Measurements from ENCODE around the gene UNC45B. TPM values are rescaled to one million over a fixed set of nuclear protein-coding genes. Genes with fewer than 3 reads are reported as not detected.

Gene UNC45B
- total and polyA plus RNA-seq, 2 of the 4 experiments (the other 2 are of a cell fraction) = not detected

DNA sequence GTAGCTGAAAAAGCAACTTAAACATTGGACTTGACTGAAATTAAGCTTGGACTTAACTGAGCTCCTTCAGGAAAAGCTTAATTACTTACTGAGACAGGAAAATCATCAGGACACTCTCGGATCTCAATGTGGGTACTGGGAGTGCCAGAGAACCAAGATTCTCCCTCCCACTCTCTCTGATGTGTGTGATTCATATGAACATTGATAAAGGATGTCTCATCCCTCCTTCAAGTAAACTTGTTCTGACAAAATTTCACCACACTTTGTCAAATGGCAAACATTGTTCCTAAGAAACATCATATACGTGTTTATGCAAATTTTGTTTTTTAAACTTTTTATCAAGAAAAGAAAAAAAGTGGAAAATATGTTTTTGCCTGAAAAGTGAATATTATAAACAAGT is 91.2 kb downstream of the UNC45B start:
- Histone ChIP-seq H3K14ac (replicated peaks; ENCODE audit: low read depth, low read length) (no peak overlapping the region), H4K20me1 (ENCODE audit: insufficient read depth, low read length) (no peaks in the 10 kb centered on the region; the same call in 1 of the 2 replicates), H3K9me3 (ENCODE audit: control insufficient read depth, insufficient read depth, low read length) (no peaks in the 10 kb centered on the region; the same call in 1 of the 2 replicates), H2BK20ac (ENCODE audit: low read depth, low read length) (no peak overlapping the region), H3K4me1 (ENCODE audit: control insufficient read depth, insufficient read depth, low read length) (peaks cover 5% of the 10 kb centered on the region), H3K36me3 (ENCODE audit: control insufficient read depth, insufficient read depth, low read length) (no peaks in the 10 kb centered on the region), H3K27ac (ENCODE audit: insufficient read depth, low read length) (no peak overlapping the region), H4K8ac (ENCODE audit: low read depth in 2 of 2, low read length in 2 of 2) (no peak overlapping the region), H3K4me2 (ENCODE audit: low read depth, low read length) (peak overlapping the region; percentile 39; the same call in 1 of the 2 replicates), H3K9ac (ENCODE audit: low read depth, low read length) (no peak overlapping the region), H3K56ac (ENCODE audit: extremely low read depth, insufficient read depth, low read length) (no peak overlapping the region), H3K4ac (ENCODE audit: low read depth, low read length) (no peak overlapping the region), H3K18ac (ENCODE audit: low read depth, low read length) (no peak overlapping the region), H2BK5ac (ENCODE audit: low read depth, low read length, poor library complexity, severe bottlenecking) (no peak overlapping the region), H3K23ac (ENCODE audit: low read depth, low read length) (no peak overlapping the region), H2BK15ac (ENCODE audit: low read depth, low read length) (no peak overlapping the region), H2AFZ (replicated peaks; ENCODE audit: low read length, poor library complexity) (no peak overlapping the region), H3K9me1 (ENCODE audit: insufficient read depth, low read length) (peaks cover 4% of the 10 kb centered on the region; the same call in 1 of the 2 replicates), H2AK9ac (replicated peaks; ENCODE audit: low read depth, low read length, poor library complexity) (no peak overlapping the region), H4K5ac (ENCODE audit: low read depth, low read length) (no peak overlapping the region), H2BK120ac (ENCODE audit: low read depth, low read length) (no peak overlapping the region), H3K27me3 (ENCODE audit: control insufficient read depth, insufficient read depth, low read length) (no peaks in the 10 kb centered on the region), H3K79me1 (ENCODE audit: low read depth in 1 of 2, low read length in 2 of 2) (peaks cover 5 to 16% of the 10 kb centered on the region in 2 experiments; a peak in 3 of 4 replicates), H2AK5ac (ENCODE audit: low read depth, low read length) (no peak overlapping the region), H3K4me3 (ENCODE audit: insufficient read depth, low read depth, low read length) (no peak overlapping the region), H4K91ac (ENCODE audit: insufficient read depth, low read depth, low read length) (no peak overlapping the region)
- intact Hi-C loops (cut with micrococcal nuclease) (no loop called here), dilution Hi-C loops (cut with HindIII; ENCODE audit: low sequenced_read_pairs, unreplicated experiment) (no loop called here), in situ Hi-C loops (cut with MboI; ENCODE audit: low sequenced_read_pairs) (no loop called here)
- ChIA-PET POLR2A (ENCODE audit: unreplicated experiment) (no interaction called here), CTCF (interaction anchor here (0.6 kb wide), 1 partner anchor 260 kb away, joined by 6 read pairs; no protein-coding TSS in a partner anchor)
- DNase-seq = peak; percentile 78
- no CpG with 5 or more reads among the region's 2 CpGs for WGBS, 2 experiments (ENCODE audit: extremely low coverage in 2 of 2, insufficient read length in 1 of 2)
- TF ChIP-seq FOS (IDR thresholded peaks at IDR 0.05; ENCODE audit: low read depth, low read length) (peak; percentile 80), CEBPB (IDR thresholded peaks at IDR 0.05; ENCODE audit: low read depth, low read length) (peak; percentile 79)
- TF ChIP-seq, protein P1, sequence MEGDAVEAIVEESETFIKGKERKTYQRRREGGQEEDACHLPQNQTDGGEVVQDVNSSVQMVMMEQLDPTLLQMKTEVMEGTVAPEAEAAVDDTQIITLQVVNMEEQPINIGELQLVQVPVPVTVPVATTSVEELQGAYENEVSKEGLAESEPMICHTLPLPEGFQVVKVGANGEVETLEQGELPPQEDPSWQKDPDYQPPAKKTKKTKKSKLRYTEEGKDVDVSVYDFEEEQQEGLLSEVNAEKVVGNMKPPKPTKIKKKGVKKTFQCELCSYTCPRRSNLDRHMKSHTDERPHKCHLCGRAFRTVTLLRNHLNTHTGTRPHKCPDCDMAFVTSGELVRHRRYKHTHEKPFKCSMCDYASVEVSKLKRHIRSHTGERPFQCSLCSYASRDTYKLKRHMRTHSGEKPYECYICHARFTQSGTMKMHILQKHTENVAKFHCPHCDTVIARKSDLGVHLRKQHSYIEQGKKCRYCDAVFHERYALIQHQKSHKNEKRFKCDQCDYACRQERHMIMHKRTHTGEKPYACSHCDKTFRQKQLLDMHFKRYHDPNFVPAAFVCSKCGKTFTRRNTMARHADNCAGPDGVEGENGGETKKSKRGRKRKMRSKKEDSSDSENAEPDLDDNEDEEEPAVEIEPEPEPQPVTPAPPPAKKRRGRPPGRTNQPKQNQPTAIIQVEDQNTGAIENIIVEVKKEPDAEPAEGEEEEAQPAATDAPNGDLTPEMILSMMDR (conservative IDR thresholded peaks at IDR 0.05; ENCODE audit: low read depth, low read length) = no peak
- peak; percentile 15; the same call in 1 of the 2 replicates for ATAC-seq (ENCODE audit: low read depth)
- no TSS peak for BruUV-seq (replicated peaks)

Other genes starting within 250 kb of the UNC45B start
- gene CCT6B, start 186.4 kb upstream of the UNC45B start, total RNA-seq (2012; rRNA removed) = 0.72 and 1.7 TPM in 2 replicates
- gene CCT6B, start 186.4 kb upstream of the UNC45B start, polyA plus RNA-seq (2012; rRNA removed) = 0.72 and 1.1 TPM in 2 replicates
- 6.6 and 10.3 TPM in 2 replicates for gene ZNF830, start 186.3 kb upstream of the UNC45B start, total RNA-seq (2012; rRNA removed)
- 5.1 and 5.5 TPM in 2 replicates for gene ZNF830, start 186.3 kb upstream of the UNC45B start, polyA plus RNA-seq (2012; rRNA removed)
- gene LIG3, start 167.3 kb upstream of the UNC45B start, total RNA-seq (2012; rRNA removed) = 35.8 and 41.9 TPM in 2 replicates
- 28.3 and 36.4 TPM in 2 replicates for gene LIG3, start 167.3 kb upstream of the UNC45B start, polyA plus RNA-seq (2012; rRNA removed)
- 19.2 and 20.8 TPM in 2 replicates for gene RFFL, start 84.1 kb upstream of the UNC45B start, total RNA-seq (2012; rRNA removed)
- 9.9 and 11.6 TPM in 2 replicates for gene RFFL, start 84.1 kb upstream of the UNC45B start, polyA plus RNA-seq (2012; rRNA removed)
- 9.7 and 12.7 TPM in 2 replicates for gene RAD51D, start 28.0 kb upstream of the UNC45B start, total RNA-seq (2012; rRNA removed)
- gene RAD51D, start 28.0 kb upstream of the UNC45B start, polyA plus RNA-seq (2012; rRNA removed) = 8.8 and 10.8 TPM in 2 replicates
- gene FNDC8, start 26.2 kb upstream of the UNC45B start, total RNA-seq (2012; rRNA removed) = not detected in 2 replicates
- not detected in 2 replicates for gene FNDC8, start 26.2 kb upstream of the UNC45B start, polyA plus RNA-seq (2012; rRNA removed)
- gene NLE1, start 5.5 kb upstream of the UNC45B start, total RNA-seq (2012; rRNA removed) = 23.7 and 24.4 TPM in 2 replicates
- 18.0 and 18.6 TPM in 2 replicates for gene NLE1, start 5.5 kb upstream of the UNC45B start, polyA plus RNA-seq (2012; rRNA removed)
- not detected in 2 replicates for gene SLC35G3, start 46.6 kb downstream of the UNC45B start, total RNA-seq (2012; rRNA removed)
- gene SLC35G3, start 46.6 kb downstream of the UNC45B start, polyA plus RNA-seq (2012; rRNA removed) = not detected in 2 replicates
- gene SLFN5, start 95.3 kb downstream of the UNC45B start, total RNA-seq (2012; rRNA removed) = 48.9 and 64.2 TPM in 2 replicates
- gene SLFN5, start 95.3 kb downstream of the UNC45B start, polyA plus RNA-seq (2012; rRNA removed) = 10.3 and 13.0 TPM in 2 replicates
- 114 and 144 TPM in 2 replicates for gene SLFN11, start 225.8 kb downstream of the UNC45B start, total RNA-seq (2012; rRNA removed)
- 25.4 and 29.9 TPM in 2 replicates for gene SLFN11, start 225.8 kb downstream of the UNC45B start, polyA plus RNA-seq (2012; rRNA removed)

Data from IMR-90 (cell line).